SU-DHL-6 (cell line): ENCODE results near the gene HOXD10.

ENCODE experiments used
- CTCF ChIP-seq: fragments of 200-600 bp; sonication (generic); IDR thresholded peaks from one replicate; pipeline ENCODE4 v1.5.1; 2017; ENCODE audit warnings: antibody characterized with exemption, mild to moderate bottlenecking, low read length, moderate library complexity; ENCODE audit not compliant: insufficient read depth, poor library complexity, severe bottlenecking
- EZH2phosphoT487 ChIP-seq: fragments of 200-600 bp; sonication (generic), shearing (Covaris generic); conservative IDR thresholded peaks from 2 replicates; pipeline ENCODE4 v1.6.1; 2018; ENCODE audit warnings: mild to moderate bottlenecking, antibody characterized with exemption, low read length, moderate library complexity, mixed read lengths

- TF ChIP-seq CTCF (no peak), EZH2phosphoT487 (no peak)
Observed at GRCh38 chr2:176112375-176113302, 3.9 kb upstream of the HOXD10 start.
